ENCODE results near the gene HDAC9. TPM values are rescaled to one million over a fixed set of nuclear protein-coding genes. Genes with fewer than 3 reads are reported as not detected.
"Not testable (repeated sequence)": the region's sequence is repeated elsewhere in the genome, so short reads cannot be mapped to it uniquely, and the experiment has no call there.

Gene HDAC9
- total and polyA plus RNA-seq, 2 donors (not counting 1 experiment from before 2014, with no cell fraction given), result 2.9 to 7.9 TPM

GRCh38 chr7:18976715-18977471, 481.3 kb downstream of the HDAC9 start:
- H2AFZ ChIP-seq (ENCODE audit: low read length), result no peak overlapping the region
- no peaks in the 10 kb centered on the region for H3K27me3 ChIP-seq (ENCODE audit: control insufficient read depth, insufficient read depth, low read length)
- H3K9me3 ChIP-seq (ENCODE audit: control insufficient read depth, insufficient read depth, low read depth, low read length), result no peaks in the 10 kb centered on the region
- H3K79me2 ChIP-seq (ENCODE audit: control insufficient read depth, insufficient read depth, low read length), result no peaks in the 10 kb centered on the region
- no peak for DNase-seq (ENCODE audit: low read depth in 2 of 2)
- H4K20me1 ChIP-seq (ENCODE audit: control insufficient read depth, extremely low read depth, insufficient read depth, low read length), result no peaks in the 10 kb centered on the region
- H3K4me1 ChIP-seq (ENCODE audit: control insufficient read depth, extremely low read depth, insufficient read depth, low read length), result peaks cover 11% of the 10 kb centered on the region
- no peak overlapping the region for H3K27ac ChIP-seq (ENCODE audit: insufficient read depth, low read length)
- peak overlapping the region; percentile 49 for H3K4me2 ChIP-seq (ENCODE audit: extremely low read depth, insufficient read depth, low read length)
- no peak overlapping the region for H3K4me3 ChIP-seq (replicated peaks in 1 of 4; ENCODE audit: control extremely low read depth in 1 of 4, insufficient read depth in 1 of 4, low read depth in 3 of 4, low read length in 4 of 4)
- no peak for TF ChIP-seq EZH2 (IDR thresholded peaks at IDR 0.05; ENCODE audit: low read length, missing control alignments)
- no peak for TF ChIP-seq CTCF (conservative IDR thresholded peaks at IDR 0.05 in 1 of 2, IDR thresholded peaks at IDR 0.05 in 1 of 2; ENCODE audit: low read depth in 1 of 2, low read length in 2 of 2)
- no peak overlapping the region for H3K9ac ChIP-seq (ENCODE audit: insufficient read depth, low read length)
- no peaks in the 10 kb centered on the region for H3K36me3 ChIP-seq (ENCODE audit: control insufficient read depth, insufficient read depth, low read length)

- no peak for TF ChIP-seq CTCF (conservative IDR thresholded peaks at IDR 0.05 in 1 of 2, IDR thresholded peaks at IDR 0.05 in 1 of 2; ENCODE audit: low read depth in 1 of 2, low read length in 2 of 2)
- TF ChIP-seq EZH2 (IDR thresholded peaks at IDR 0.05; ENCODE audit: low read length, missing control alignments), result no peak
- Histone ChIP-seq H3K9ac (ENCODE audit: insufficient read depth, low read length) (no peak overlapping the region), H3K27ac (ENCODE audit: insufficient read depth, low read length) (no peak overlapping the region), H3K79me2 (ENCODE audit: control insufficient read depth, insufficient read depth, low read length) (no peaks in the 10 kb centered on the region), H3K4me3 (replicated peaks in 1 of 4; ENCODE audit: control extremely low read depth in 1 of 4, insufficient read depth in 1 of 4, low read depth in 3 of 4, low read length in 4 of 4) (peak overlapping the region in 1 of 4 experiments; percentile 5), H3K4me2 (ENCODE audit: extremely low read depth, insufficient read depth, low read length) (peak overlapping the region; percentile 49), H3K9me3 (ENCODE audit: control insufficient read depth, insufficient read depth, low read depth, low read length) (no peaks in the 10 kb centered on the region), H2AFZ (ENCODE audit: low read length) (no peak overlapping the region), H4K20me1 (ENCODE audit: control insufficient read depth, extremely low read depth, insufficient read depth, low read length) (no peaks in the 10 kb centered on the region), H3K4me1 (ENCODE audit: control insufficient read depth, extremely low read depth, insufficient read depth, low read length) (peaks cover 11% of the 10 kb centered on the region), H3K27me3 (ENCODE audit: control insufficient read depth, insufficient read depth, low read length) (no peaks in the 10 kb centered on the region), H3K36me3 (ENCODE audit: control insufficient read depth, insufficient read depth, low read length) (no peaks in the 10 kb centered on the region)
- peak; percentile 96 to 97 for DNase-seq (ENCODE audit: low read depth in 2 of 2)
Observed at GRCh38 chr7:18978108-18978495, 482.6 kb downstream of the HDAC9 start.

- H3K4me3 ChIP-seq (replicated peaks in 1 of 4; ENCODE audit: control extremely low read depth in 1 of 4, insufficient read depth in 1 of 4, low read depth in 3 of 4, low read length in 4 of 4); H3K79me2 ChIP-seq (ENCODE audit: control insufficient read depth, insufficient read depth, low read length); H3K9ac ChIP-seq (ENCODE audit: insufficient read depth, low read length); H4K20me1 ChIP-seq (ENCODE audit: control insufficient read depth, extremely low read depth, insufficient read depth, low read length); H3K4me2 ChIP-seq (ENCODE audit: extremely low read depth, insufficient read depth, low read length); DNase-seq (ENCODE audit: low read depth in 2 of 2); H3K4me1 ChIP-seq (ENCODE audit: control insufficient read depth, extremely low read depth, insufficient read depth, low read length); H3K9me3 ChIP-seq (ENCODE audit: control insufficient read depth, insufficient read depth, low read depth, low read length); H3K27me3 ChIP-seq (ENCODE audit: control insufficient read depth, insufficient read depth, low read length); H3K36me3 ChIP-seq (ENCODE audit: control insufficient read depth, insufficient read depth, low read length); H3K27ac ChIP-seq (ENCODE audit: insufficient read depth, low read length); H2AFZ ChIP-seq (ENCODE audit: low read length): not testable (repeated sequence)
Observed at GRCh38 chr7:18990700-18991099, 495.2 kb downstream of the HDAC9 start.

All from fibroblast of lung (primary cell).